DOHH2 (cell line): ENCODE results near the gene FCN1.

Experiments
- H3F3A ChIP-seq: fragments of 200-600 bp; sonication (generic), shearing (Covaris generic); 2 replicates; pipeline ENCODE4 v1.6.0; 2016; ENCODE audit warnings: antibody characterized with exemption, mild to moderate bottlenecking; ENCODE audit not compliant: control insufficient read depth, insufficient read depth
- H3K27ac ChIP-seq: fragments of 200-600 bp; sonication (generic); 2 replicates; pipeline ENCODE4 v1.5.1; 2014; ENCODE audit warnings: low read depth, mild to moderate bottlenecking, low read length, moderate library complexity
- H3K27me3 ChIP-seq: fragments of 200-600 bp; sonication (generic); 2 replicates; pipeline ENCODE4 v1.6.1; 2014; ENCODE audit warnings: mild to moderate bottlenecking, low read length, mixed read lengths; ENCODE audit not compliant: control insufficient read depth
- H3K36me3 ChIP-seq: fragments of 200-600 bp; sonication (generic); 2 replicates; pipeline ENCODE4 v1.6.1; 2014; ENCODE audit warnings: mild to moderate bottlenecking, low read length, moderate library complexity, mixed read lengths; ENCODE audit not compliant: control insufficient read depth
- H3K4me1 ChIP-seq: fragments of 200-600 bp; sonication (generic); 2 replicates; pipeline ENCODE4 v1.6.1; 2014; ENCODE audit warnings: mild to moderate bottlenecking, low read length, mixed read lengths; ENCODE audit not compliant: control insufficient read depth
- H3K4me2 ChIP-seq: fragments of 200-600 bp; sonication (generic); 2 replicates; pipeline ENCODE4 v1.6.0; 2014; ENCODE audit warnings: mild to moderate bottlenecking, low read length, moderate library complexity
- H3K4me3 ChIP-seq: fragments of 200-600 bp; sonication (generic); 2 replicates; pipeline ENCODE4 v1.5.1; 2014; ENCODE audit warnings: mild to moderate bottlenecking, low read length, mixed read lengths
- H3K79me2 ChIP-seq: fragments of 200-600 bp; sonication (generic); 2 replicates; pipeline ENCODE4 v1.6.1; 2014; ENCODE audit warnings: mild to moderate bottlenecking, low read length, mixed read lengths; ENCODE audit not compliant: control insufficient read depth
- H3K9me2 ChIP-seq: fragments of 200-600 bp; sonication (generic); replicated peaks from 2 replicates; pipeline ENCODE4 v1.6.1; 2014; ENCODE audit warnings: mild to moderate bottlenecking, low read length, mixed read lengths; ENCODE audit not compliant: control insufficient read depth
- H3K9me3 ChIP-seq: fragments of 200-600 bp; sonication (generic); 2 replicates; pipeline ENCODE4 v1.6.1; 2014; ENCODE audit warnings: antibody characterized with exemption, low read length, mixed read lengths; ENCODE audit not compliant: control insufficient read depth, insufficient read depth
- H4K20me1 ChIP-seq: fragments of 200-600 bp; sonication (generic); 2 replicates; pipeline ENCODE4 v1.6.0; 2014; ENCODE audit warnings: low read depth, mild to moderate bottlenecking, antibody characterized with exemption, low read length, moderate library complexity; ENCODE audit not compliant: control insufficient read depth, insufficient read depth
- CTCF ChIP-seq: fragments of 200-600 bp; sonication (generic); IDR thresholded peaks from one replicate; pipeline ENCODE4 v1.5.1; 2014; ENCODE audit warnings: antibody characterized with exemption, mild to moderate bottlenecking, low read depth, low read length; ENCODE audit not compliant: poor library complexity, severe bottlenecking
- EZH2phosphoT487 ChIP-seq: fragments of 200-600 bp; sonication (generic); IDR thresholded peaks from 2 replicates; pipeline ENCODE4 v1.6.1; 2017; ENCODE audit warnings: borderline replicate concordance, mild to moderate bottlenecking, antibody characterized with exemption, low read length, moderate library complexity, mixed read lengths

FCN1 gene

DNA sequence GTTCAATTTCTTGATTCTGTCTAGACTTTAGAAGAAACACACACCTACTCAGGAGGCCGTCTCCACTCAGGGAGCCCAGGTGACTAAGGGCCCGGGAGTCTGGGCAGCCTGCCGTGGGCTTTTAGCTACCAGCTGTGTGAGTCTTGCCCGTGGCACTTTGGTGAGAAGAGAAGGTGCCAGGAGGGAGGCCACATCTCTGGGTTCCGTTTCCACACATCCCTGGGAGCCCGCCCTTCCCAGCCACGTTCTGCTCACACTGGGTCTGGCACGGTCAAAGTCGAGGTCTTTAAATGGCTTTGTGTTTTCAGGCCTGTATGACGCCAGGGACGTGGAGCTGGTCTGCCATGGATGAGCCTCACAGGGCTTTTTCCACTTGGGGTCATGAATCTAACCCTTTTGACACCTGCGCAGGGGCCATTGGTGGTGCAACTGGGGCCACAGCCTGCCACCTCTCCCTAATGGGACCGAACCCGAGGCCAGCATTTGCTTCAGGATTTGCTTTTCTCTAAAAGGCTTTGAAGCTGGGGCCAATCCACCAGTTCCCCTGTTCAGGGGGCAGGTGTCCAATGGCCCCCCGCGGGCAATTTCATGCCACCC is 54.3 kb downstream of the FCN1 start:
- no peak overlapping the region for H3K4me2 ChIP-seq
- no peaks in the 10 kb centered on the region for H4K20me1 ChIP-seq
- TF ChIP-seq EZH2phosphoT487 (no peak), CTCF (no peak)
- H3K9me3 ChIP-seq, result no peaks in the 10 kb centered on the region
- no peaks in the 10 kb centered on the region for H3K79me2 ChIP-seq
- H3K4me3 ChIP-seq, result no peak overlapping the region
- H3K27ac ChIP-seq, result no peak overlapping the region
- no peaks in the 10 kb centered on the region for H3K9me2 ChIP-seq
- H3K27me3 ChIP-seq, result no peaks in the 10 kb centered on the region
- no peaks in the 10 kb centered on the region for H3K36me3 ChIP-seq
- peaks cover 8% of the 10 kb centered on the region for H3K4me1 ChIP-seq
- no peaks in the 10 kb centered on the region for H3F3A ChIP-seq

DNA sequence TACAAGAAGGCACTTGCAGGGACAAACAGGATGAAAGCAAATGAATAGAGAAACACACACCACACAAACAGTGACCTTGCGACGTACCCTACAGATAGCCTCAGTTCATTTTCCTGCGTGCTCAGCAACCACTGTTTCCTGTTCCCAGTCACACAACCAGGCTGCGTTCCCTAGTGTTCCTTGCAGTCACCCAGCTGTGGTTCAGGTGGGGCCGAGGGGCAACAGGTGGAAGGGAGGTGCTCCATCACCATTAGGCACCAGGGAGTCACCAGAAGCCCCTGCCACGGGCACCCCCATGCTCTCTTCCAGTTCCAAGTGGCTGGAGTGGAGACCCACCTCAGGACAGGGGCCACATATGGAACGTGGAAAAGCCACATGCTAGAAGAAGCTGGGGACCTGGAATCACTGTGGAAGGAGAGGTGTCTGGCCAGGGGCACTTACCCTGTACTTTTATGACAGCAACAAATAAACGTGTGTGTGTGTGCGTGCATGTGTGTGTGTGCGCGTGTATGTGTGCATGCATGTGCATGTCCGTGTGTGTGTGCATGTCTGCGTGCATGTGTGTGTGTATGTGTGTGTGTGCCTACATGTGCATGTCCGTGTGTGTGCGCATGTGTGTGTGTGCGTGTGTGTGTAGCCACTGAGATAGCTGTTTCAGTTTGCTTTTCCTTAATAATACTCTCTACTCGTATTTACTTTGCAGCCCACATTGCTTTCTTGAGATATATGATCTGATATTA is 55.9 kb downstream of the FCN1 start:
- Histone ChIP-seq H3K9me3 (no peaks in the 10 kb centered on the region), H3K36me3 (no peaks in the 10 kb centered on the region), H3F3A (no peaks in the 10 kb centered on the region), H3K4me1 (0 out of 2 replicates have a peak, but pooled peaks cover 3% of the 10 kb centered on the region), H3K4me2 (no peak overlapping the region), H3K27ac (no peak overlapping the region), H4K20me1 (no peaks in the 10 kb centered on the region), H3K4me3 (no peak overlapping the region), H3K79me2 (no peaks in the 10 kb centered on the region), H3K27me3 (no peaks in the 10 kb centered on the region), H3K9me2 (no peaks in the 10 kb centered on the region)
- TF ChIP-seq EZH2phosphoT487, result no peak
- no peak for TF ChIP-seq CTCF

- Histone ChIP-seq H3F3A (no peaks in the 10 kb centered on the region), H4K20me1 (no peaks in the 10 kb centered on the region), H3K79me2 (no peaks in the 10 kb centered on the region), H3K4me3 (no peak overlapping the region), H3K27me3 (no peaks in the 10 kb centered on the region), H3K4me1 (0 out of 2 replicates have a peak, but pooled peaks cover 3% of the 10 kb centered on the region), H3K4me2 (no peak overlapping the region), H3K9me2 (no peaks in the 10 kb centered on the region), H3K36me3 (no peaks in the 10 kb centered on the region), H3K9me3 (no peaks in the 10 kb centered on the region), H3K27ac (no peak overlapping the region)
- no peak for TF ChIP-seq EZH2phosphoT487
- no peak for TF ChIP-seq CTCF
These were observed 57.2 kb downstream of the FCN1 start for GRCh38 chr9:134860510-134860909.
